NCI-H1105 (cell line): Measurements from ENCODE around the gene ASAP2.

ENCODE experiments used
- DNase-seq: peaks from one replicate; lab custom pipeline; 2025; lab: John Stamatoyannopoulos, UW

ASAP2 gene

DNA sequence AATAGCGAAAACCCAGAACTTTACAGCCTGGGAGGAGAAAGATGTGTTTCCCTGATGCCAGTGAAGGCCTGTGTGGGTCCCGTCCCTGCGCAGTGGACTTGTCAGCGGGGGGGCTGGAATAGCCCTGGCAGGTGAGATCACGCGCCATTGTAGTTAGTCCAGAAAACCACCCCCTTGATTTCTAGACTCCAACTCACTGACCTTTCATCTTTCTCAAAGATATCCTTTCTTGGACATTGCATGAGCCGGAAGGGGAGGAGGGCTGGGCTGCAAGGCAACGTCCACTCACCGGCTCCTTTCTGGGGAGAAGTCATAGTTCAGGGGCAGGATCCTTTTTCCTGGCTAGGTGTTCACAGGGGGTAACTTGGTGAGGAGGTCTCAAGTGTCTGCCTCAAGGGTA is 22.3 kb upstream of the ASAP2 start:
- DNase-seq, result no peak

DNA sequence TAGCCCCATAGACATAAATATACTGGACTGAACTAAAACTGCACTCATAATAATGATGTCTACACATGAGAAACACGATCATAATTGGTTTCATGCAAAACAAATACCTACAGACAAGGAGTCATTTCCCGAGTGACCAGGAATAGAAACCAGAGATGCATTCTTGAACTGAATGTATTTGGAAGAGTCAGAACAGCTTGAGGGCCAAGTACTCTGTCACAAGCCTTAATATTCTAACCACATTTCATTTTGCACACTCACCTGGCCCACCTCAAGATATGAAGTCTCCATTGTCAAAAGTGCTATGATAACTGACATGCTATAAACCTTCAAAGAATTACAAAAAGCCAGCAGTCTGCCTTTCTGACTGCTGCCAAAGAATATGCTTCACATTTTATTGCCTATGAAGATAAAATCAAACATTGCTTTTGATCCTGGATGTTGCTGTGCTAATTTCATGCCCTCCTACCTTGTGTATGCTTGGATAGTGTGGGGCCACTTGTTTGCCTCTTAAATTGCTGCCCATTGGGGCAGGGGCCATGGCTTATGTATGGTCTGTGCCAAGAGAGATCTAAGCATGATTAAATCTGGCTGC is 18.9 kb upstream of the ASAP2 start:
- no peak for DNase-seq

DNA sequence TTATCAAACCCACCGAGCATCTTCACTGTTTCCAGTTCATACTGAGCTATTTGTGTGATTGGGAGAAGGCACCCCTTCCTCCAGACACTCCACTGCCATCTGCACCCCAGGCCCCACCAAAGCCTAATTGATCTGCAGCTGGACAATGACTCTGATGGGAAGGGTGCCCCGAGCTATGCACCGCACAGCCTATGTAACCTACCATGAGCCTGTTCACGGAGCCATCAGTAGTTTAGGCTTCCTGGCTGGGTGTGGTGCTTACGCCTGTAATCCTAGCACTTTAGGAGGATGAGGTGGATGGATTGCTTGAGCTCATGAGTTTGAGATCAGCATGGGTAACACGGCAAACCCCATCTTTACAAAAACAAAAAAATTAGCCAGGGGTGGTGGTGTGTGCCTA is 17.8 kb upstream of the ASAP2 start:
- no peak for DNase-seq

DNA sequence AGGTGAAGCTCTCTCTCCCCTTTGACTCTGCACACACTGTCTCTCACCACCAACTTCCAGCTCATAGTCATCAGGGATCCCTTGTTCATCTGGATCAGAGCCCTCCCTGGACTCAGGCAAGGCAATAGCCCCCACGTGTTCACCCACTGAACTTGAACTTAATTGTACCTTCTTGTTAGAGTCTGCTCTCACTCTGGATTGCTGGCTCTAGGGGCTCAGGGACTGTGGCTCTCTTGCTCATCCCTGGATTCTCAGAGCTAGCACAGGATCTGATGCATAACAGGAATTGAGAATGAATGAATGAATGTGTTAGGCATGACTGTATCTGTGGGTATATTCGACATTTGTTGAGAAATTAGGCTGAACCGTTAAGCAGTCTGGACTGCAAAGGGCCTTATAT is 16.7 kb upstream of the ASAP2 start:
- DNase-seq, result no peak

DNA sequence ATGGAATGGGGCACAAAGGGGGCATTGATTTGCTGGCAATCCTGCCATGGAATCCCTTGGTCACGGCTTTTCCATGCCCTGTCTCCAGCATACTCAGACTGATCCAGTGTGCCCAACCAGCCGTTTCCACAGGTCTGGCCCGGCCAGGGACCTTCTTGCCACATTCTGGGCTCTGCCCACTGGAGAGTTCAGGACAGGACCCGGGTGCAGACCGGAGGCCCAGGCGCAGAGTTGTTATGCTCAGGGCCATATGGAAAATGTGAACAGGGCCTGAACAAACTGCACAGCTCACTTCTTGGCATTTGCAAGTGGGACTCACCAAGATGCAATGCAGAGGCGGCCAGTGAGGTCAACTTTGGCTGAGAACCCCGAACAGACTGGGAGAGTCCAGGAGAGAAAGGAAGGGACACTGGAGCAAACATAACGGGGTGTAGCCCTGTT is 15.6 kb upstream of the ASAP2 start:
- no peak for DNase-seq

DNA sequence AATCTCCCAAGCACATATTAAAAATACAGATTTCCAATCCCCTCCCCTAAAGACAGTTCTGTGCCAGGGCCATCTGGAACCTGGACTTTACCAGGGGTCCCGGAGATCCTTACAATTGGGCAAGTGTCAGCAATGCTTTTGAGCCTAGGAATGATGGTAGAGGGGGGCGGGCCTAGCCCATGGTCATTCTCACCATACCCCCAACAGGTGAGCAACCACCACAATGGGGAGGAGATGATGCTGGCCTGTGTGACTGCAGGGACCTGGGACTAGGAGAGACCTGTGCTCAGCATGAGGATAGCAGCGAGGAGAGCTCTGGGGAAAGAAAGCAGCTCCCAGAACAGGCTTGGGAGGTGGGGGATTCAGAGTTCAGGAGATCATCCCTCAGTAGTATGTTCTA is 13.9 kb upstream of the ASAP2 start:
- no peak for DNase-seq

DNA sequence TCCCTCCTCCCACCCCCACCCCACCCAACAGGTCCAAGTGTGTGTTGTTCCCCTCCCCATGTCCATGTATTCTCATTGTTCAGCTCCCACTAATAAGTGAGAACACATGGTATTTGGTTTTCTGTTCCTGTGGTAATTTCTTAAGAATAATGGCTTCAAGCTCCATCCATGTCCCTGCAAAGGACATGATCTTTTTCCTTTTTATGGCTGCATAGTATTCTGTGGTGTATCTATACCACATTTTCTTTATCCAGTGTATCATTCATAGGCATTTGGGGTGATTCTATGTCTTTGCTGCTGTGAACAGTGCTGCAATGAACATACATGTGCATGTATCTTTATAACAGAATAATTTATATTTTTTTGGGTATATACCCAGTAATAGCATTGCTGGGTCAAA is 12.3 kb upstream of the ASAP2 start:
- no peak for DNase-seq

DNA sequence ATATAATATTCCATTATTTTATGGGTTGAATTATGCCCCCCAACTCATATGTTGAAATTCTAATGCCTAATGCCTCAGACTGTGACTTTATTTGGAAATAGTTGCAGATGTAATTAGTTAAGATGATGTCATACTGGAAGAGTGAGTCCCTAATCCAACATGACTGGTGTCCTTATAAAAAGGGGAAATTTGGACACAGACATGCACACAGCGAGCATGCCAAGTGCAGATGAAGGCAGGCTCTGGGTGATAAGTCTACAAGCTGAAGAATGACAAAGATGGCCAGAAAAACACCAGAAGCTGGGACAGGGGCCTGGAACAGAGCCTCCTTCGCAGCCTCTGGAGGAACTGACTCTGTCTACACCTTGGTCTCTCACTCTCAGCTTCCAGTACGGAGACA is 10.0 kb upstream of the ASAP2 start:
- DNase-seq, result no peak

DNA sequence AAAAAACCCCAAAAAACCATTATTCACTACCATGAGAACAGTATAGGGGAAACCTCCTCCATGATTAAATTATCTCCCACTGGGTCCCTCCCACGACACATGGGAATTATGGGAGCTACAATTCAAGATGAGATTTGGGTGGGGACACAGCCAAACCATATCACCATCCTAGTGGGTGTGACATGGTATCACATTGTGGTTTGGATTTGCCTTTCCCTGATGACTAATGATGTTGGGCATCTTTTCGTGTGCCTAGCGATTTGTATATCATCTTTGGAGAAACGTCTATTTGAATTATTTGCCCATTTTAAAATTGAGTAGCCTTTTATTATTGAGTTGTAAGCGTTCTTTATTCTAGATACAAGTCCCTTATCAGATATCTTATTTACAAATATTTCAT is 8.7 kb upstream of the ASAP2 start:
- DNase-seq, result no peak

DNA sequence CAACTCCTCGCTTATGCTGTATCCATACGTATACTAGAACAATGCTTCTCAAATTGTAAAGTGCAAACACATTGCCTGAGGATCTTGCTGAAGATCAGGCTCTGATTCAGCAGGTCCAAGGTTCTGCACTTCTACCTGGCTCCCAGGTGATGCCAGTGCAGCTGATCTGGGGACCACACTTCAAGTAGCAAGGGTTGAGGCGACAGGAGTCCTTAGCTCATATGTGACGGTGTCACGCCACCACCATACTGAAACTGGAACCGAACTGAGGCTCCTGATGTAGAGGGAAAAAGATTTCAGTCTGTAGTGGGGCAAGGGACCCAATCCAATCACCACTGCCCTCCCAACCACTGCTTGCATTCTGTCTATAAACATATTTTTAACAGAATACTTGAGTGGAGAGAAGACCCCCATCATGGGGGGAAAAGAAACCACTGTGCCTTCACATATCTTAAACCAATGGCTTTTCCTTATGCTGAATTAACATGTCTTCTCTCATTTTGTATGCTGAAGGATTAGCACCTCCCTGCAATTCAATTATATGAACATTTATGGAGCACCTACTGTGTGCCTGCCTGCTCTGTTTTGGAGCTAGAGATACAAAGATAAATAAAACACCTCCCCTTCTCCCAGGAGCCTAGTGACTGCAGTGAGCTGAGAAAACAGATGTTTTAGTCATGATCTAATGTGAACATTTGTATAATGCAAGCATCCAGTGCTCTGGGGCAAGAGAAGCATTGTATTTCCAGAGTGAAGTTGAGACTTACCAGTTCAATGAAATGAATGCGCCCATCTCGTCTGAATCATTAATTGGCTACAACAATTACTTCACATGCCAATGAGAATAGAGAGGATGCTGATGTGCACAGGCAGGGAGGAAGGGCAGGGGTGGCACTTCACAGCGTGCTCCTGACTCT is 6.6 kb upstream of the ASAP2 start:
- DNase-seq, result no peak

DNA sequence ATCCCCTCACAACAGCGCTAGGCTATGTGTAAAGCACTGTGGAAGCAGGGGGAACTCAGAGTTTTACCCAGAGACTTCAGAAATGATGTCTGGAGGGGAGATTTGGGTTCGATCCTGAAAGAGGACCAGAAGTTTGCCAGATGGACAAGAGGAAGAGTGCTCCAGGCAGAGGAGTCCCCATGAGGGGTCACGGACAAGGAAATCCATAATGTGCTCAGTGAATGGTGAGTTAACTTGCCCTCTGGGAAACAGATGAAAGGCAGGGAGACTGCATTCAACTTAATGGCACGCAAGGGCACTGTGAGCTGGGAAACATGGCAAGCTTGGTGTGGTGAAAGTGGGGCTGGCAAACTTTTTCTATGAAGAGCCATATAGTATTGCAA is 6.0 kb upstream of the ASAP2 start:
- DNase-seq, result no peak

DNA sequence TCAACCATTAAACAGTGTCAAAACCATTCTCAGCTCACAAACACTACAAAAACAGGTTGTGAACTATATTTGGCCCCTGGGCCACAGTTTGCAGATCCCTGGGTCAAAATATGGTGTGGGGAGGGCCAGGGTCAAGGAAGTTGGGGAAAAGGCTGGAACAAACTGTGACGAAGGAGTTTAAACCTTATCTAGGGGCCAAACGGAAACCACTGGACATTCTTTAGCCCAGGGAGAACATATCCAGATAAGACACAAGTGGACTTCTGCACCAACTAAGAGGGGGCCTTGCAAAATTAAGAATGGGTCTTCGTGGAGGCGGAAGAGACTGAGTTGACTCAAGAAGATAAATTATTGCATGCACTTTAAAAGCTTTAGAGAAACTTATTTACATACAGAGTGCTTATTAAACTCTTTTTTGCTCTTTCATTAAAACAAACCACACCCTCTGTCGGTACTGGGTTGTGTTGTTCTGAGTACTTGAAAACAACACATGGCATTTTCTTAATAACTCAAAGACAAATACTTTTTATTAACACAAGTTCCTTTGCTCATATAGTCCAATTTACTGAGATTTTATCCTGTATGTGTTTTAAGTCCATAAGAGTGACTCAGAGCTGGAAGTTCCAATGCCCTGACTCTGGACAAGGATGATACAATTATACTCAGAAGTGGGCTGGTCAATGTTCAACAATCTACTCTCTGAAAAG is 5.3 kb upstream of the ASAP2 start:
- DNase-seq, result no peak

DNA sequence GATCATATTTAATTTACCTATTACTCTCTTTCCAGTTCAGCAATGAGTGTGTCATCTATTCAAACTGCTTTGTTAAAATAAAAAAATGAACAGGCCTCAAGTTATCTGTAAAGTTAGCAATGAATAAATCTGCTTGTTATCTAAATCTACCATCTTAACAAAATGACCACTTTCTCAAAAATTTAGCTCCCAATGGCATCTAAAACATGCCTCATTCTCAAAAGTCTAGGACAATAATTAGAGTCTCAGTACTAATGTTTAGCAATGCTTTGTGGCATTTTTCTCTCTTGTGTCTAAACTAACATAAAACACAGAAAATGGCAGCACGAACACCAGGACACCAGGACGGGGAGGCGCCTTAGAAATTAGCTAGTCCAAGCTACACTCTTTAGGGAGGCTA is 3.6 kb upstream of the ASAP2 start:
- DNase-seq, result no peak

DNA sequence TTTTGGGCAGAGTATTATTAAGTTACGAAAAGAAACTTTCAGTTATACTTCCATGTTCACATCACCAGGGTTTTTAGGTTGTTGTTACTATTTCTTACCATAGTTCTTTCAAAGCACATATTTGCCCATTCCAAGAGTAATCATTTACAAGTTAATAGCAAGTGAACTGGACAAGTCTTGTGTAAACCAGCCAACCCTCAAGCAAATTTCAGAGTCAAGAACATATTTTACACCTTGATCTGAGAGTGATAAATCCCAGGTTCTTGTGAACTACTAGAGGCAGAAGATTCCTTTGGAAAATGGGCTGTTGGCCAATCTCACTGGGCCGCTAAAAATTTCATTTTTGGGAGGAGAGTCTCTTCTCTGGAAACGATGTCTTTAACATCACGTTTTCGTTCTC is 2.7 kb upstream of the ASAP2 start:
- no peak for DNase-seq

DNA sequence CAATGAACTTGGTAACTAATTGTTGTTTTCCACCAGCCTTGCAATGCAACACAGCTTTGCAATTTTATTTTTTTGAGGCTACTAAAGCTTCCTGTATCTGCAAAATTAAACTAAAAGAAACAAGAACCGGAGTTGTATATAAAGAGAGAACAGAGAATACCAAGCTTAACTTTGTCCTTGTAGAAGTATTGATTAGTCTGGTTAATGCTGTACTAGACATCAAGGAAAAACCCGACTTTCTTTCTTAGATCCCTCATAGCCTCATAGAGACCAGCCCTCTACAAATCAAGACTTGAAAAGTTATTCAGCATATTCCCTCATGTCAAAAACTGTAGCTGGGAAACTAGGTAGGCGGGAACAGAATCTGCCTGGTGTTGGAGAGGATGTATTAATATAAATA is 1.7 kb upstream of the ASAP2 start:
- no peak for DNase-seq

DNA sequence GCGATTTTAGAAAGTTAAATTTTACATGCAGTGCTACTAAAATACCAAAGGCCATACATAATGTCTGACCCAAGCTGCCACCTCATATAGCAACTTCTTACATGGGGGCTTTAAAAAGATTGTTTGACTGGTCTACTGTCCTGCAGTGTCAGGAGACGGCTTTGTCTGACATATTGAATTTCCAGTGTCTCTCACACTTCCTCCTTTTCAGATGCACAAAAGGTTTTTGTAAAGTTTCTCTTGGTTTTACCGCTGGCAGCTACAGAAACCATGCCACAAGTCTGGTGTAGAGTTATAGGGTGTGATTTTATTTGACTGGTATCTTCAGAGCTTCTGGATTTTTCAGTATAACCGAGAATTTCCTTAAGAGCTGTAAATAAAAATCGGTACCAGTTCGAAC is 1.1 kb upstream of the ASAP2 start:
- no peak for DNase-seq

DNA sequence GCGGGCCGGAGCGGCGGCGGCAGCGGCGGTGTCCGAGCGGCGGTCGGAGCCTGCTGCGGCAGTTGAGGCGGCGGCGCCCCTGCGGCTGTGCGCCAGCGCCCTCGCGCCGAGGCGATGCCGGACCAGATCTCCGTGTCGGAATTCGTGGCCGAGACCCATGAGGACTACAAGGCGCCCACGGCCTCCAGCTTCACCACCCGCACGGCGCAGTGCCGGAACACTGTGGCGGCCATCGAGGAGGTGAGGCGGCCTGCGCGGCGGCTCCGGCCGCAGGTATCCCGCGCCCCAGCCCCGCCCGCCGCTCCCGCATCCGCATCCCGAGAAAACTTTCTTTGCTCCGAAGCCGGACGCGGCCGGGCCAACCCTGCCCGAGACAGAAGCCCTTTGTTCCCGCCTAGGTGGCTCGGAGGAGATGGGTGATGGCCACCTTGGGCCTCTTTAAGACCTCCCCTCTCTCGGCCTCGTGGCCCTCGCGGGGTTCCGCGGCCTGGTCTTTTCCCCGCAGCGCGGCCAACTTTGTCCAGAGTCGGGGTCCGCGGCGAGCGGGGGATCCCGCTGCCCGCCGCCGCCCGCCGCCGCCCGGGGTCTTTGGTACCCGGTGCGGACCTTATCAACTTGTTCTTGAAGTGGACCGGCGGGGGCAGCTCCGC is 504 bp downstream of the ASAP2 start:
- DNase-seq, result no peak

DNA sequence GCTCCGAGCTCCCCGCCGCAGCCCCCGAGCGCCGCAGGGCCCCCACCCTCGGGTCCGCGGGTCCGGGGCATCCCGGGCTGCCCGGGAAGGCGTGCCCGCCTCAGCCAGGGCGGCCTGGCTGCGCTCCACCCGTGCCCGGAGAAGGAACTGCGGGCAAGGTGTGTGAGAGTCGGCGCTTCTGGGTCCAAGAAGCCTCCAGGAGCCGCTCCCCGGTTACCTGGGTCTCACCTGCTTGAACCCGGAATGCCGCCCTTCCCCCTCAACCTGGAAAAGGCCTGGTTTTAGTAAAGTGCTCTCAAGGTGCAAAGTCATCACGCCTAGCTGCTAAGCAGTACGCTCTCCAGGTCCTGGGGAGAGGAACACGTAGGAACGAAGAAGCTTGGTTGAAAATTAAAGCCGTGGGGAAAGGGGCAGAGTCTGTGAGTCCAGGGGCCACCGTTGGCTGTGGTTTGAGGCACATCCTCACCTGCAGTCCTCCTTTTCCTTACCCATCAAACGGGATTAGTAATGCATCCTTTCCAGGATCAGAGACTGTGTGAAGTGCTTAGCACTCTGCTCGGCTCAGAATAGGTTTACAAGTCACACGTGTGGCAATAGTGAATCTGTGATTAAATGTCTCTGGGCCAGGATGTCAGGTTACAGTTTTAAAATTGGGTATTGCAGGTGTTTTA is 1.2 kb downstream of the ASAP2 start:
- DNase-seq, result peak; percentile 28

DNA sequence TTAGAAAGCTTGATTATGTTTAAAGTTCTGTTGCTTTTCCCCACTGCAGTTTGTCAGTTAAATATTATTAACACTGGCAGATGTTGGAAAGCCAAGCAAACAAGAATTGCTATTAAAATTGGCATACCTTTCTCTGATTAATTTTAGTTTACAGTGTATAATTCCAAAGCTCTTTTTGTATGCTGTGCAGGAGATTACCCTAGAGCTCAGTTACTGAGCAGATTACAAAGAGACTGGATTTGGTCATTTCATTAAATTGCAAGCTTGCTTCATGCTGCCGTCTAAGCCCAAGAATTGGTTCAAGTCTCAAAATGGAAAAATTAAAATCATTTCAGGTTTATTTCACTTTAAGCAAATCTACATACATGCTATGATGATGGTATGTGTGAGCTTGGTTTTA is 2.3 kb downstream of the ASAP2 start:
- no peak for DNase-seq

DNA sequence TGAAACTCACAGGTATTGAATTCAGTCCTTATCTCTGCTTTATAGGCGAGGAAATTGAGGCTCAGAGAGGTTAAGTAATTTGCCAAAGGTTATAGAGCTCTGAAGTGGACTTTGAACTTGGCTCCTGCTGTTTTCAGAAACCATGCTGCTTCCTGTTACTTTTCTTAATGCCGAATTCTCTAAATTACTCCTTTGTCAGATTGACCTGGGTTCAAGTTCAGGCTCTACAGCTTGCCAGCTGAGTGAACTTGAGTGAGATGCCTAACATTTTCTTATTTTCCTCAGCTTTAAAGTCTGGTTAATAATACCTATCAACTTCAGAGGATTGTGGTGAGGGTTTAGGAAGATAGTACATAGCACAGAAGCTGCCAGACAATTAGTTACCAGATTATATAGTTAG is 3.4 kb downstream of the ASAP2 start:
- no peak for DNase-seq

DNA sequence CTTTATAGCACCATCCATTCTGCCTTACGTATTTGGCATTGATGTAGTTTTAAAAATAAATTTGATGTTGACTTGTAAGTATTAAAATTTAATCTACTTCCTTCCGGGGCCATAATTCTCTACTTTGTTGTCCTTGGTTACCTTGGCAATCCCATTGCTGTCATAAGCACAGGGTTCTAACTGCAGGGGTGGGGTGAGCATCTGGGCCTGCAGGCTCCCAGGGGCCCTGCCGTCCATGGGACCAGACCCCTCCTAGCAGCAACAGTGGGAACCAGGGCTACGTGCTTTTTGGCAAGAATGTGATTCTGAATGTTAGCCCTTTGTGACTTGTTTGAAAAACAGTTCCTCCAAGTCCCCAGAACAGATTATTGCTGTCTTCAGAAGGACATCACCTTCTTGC is 4.9 kb downstream of the ASAP2 start:
- no peak for DNase-seq

DNA sequence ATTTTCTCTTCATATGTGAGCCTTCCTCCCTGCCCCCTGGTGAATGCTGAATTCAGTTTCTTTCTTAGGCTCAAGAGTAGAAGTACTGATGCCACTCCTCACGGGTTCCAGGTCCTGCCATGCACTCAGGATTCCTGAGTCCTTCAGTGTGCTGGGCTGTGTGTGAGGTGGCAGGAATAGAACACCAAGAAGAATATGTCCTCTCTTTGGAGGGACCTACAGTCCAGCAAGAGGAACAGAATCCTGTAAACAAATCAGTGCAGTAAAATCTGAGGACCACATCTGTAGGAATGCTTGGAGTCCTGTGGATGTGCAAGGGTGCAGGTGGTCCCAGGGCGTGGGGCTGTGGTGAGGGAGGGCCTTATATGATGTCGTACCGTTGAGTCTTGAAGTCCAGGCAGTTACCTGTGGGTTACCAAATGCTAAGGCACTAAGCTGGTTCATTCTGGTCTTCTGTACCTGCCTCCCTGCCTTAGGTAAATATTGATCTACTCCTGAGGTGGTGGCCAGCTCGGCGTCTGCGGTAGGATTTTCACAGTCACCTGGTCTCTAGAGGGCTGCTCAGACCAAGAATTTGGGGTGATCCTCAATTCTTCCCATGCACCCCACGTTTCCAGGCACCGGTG is 5.5 kb downstream of the ASAP2 start:
- no peak for DNase-seq
